Activated naive CD4-positive, alpha-beta T cell treated with anti-CD3 and anti-CD28 coated beads, Interleukin-2, amount 50 U/mL, for 16 hours (primary cell): ENCODE data around the gene EPHB1.

Experiments
- DNase-seq: peaks from one replicate; pipeline ENCODE4 v3.0.0-alpha.2; 2020

Gene EPHB1

DNA sequence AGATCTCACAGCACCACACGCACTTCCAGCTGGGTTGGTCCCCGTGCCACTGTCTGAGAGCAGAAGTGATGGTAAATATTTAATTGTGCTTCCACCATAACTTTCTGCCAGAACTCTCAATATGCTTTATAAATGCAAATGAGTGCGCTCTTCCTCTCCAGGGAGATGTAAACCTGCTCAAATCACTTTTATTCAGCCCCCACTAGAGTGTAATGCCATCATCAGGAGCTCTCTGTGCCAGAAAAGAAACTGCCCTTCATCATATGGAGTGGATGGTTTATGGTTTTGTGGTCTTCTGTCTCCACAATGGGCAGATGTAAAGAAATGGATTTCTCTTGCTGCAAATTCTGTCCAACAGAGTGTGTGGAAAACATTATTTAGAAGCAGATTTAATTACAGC, 127.0 kb downstream of the EPHB1 start:
- no peak for DNase-seq

- no peak for DNase-seq
Measured at GRCh38 chr3:134922866-134923265, 127.8 kb downstream of the EPHB1 start.

DNA sequence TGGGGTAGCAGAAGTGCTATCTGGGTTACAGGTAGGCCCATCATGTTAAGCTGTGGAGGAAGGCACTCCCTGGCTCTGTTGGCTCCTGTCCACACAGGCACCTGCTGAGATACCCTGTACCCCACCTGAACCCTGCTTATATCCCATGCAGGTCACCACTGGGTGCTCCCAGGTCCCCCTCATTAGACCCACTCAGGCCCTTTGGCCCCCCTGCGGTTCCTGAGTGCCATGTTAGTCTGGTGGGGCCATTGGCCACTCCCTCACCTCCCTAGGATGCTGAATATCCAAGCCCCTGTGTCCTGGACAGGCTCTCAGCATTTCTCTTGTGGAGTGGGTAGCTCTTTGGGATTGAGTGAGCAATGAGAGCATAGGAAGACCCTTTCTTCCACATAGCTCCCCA, 128.2 kb downstream of the EPHB1 start:
- DNase-seq, result no peak

DNA sequence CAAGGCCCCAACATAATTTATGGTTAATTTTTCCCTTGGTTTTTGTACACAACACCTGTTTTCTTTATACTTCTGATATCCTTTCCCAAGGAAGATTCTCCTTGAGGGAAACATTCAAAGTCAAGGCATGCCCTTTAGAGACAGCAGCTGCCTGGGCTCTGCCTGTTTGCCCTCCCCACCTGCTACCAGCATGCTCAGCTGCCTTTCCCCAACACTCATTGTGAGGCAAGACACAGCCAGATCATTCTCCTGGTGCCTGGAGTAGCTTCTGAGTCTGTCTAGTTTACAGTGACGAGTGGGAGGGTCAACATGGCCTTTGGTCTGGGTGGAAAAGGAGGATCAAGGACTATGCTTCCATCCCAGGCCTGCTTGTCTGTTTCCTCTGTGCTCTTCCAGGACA, 132.5 kb downstream of the EPHB1 start:
- no peak for DNase-seq

DNA sequence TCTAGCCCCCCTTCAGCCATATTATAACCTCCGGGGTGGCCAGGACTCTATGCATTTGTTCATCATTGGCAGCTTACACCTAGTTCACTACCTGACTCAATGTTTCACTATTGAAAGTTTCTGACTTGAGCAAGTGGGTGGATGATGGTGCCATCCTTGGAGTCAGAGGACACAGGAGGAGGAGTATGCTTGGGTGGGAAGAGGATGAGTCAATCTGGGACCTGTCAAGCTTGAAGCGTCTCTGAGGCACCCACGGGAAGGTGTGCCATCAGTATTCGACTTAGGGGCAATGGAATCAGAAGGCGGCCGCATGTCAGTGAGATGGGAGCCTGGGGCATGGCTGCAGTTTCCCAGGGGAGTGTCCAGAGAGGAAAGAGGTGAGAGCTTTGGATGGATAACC, 133.3 kb downstream of the EPHB1 start:
- no peak for DNase-seq

DNA sequence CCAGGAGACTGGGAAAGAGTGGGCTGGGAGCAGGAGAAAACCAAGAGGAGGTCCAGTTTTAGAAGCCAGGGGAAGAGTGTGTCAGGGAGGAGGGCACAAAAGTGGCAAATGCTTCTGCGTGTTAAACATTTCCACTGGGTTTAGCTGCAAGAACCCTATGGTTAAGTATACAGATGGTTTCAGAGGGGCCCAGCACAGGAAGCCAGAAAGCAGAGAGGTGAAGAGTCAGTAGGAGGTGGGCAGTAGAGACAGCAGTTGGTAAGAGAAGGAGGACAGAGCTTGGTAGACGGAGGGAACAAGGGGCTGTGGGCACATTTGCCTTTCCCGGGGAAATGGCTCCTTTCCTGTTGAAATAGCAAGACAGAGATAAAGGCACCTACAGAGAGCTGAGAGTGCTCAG, 133.8 kb downstream of the EPHB1 start:
- DNase-seq, result no peak

GRCh38 chr3:134929976-134930375, 134.9 kb downstream of the EPHB1 start:
- no peak for DNase-seq

DNA sequence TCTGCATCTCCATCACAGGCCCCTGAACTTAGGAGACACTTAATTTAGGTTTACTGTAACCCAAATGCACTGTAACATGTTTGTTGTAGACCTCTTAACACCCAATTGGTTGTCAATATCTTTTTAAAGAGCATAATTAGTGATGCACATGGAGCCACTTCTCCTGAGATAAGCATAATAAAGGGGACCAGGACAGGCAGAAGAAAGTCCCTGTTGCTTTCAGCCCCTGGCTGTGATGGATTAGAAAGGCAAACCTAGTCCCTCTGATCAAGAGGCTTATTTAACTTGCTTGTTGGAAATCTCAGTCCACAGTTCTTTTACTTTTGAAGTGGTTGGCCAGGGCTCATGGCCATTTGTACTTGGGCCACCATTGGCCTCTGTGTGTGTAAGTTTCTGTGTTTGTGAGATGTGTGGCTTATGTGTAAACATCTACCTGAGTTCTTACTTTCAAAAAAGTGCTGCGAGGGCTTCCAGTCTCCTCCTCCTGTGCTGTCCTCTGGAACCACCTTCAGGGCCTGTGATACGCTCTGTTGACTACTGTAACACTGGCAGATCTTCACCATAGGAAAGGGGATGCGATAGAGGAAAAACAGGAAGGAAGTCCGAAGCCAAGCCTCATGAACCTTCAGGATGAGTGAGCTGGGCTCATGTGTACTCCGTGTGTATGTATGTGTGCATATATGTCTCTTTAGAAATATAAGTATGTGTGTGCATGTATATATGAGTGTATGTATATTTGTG, 136.2 kb downstream of the EPHB1 start:
- DNase-seq, result no peak

DNA sequence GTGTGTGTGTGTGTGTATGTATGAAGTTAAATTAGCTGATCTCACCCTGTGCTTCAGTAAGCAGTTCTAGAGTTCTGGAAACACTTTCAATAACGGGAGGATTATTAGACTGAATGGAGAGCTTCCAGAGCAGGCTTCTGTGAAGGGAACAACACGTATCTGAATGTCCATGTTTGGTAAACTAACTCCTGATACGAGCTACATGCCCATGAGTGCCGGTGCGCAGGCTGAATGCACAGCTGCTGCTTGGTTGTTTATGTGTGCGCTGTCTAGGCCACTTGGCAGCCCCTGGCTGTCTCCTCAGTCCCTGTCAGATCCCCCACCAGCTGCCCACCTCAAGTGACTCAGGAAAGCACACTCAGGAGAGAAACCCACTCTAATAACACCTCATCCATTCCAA, 137.0 kb downstream of the EPHB1 start:
- no peak for DNase-seq

GRCh38 chr3:134933997-134934396, 138.9 kb downstream of the EPHB1 start:
- DNase-seq, result no peak

- DNase-seq, result no peak
Measured at GRCh38 chr3:134934933-134935332, 139.9 kb downstream of the EPHB1 start.

- no peak for DNase-seq
Measured at GRCh38 chr3:134937256-134938028, 142.4 kb downstream of the EPHB1 start.

DNA sequence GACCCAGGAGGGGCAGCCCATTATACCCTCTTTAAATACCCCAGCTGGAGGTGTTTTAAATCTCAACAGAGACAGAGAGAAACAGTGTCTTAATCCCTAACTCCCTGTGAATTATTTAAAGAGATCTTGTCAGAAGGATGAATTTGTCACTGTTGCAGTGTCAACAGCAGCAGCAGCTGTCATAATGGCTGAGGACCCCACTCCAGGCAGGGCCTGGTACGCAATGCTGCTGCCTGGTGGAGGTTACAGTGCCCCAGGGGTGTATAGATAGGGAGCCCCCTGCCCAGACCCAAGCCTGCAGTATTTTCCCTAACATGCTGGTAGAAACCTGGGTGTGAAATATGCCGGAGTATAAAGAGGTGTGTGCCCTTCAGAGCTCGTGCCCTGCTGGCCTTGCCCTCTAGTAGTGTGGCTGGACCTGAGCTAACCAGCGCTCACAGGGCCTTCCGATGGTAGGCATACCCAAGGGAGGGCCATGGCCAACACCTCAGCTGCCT, 143.0 kb downstream of the EPHB1 start:
- no peak for DNase-seq

- DNase-seq, result no peak
Measured at GRCh38 chr3:134939978-134940377, 144.9 kb downstream of the EPHB1 start.

GRCh38 chr3:134941820-134942219, 146.8 kb downstream of the EPHB1 start:
- no peak for DNase-seq

- no peak for DNase-seq
Measured at GRCh38 chr3:134944429-134944828, 149.4 kb downstream of the EPHB1 start.

DNA sequence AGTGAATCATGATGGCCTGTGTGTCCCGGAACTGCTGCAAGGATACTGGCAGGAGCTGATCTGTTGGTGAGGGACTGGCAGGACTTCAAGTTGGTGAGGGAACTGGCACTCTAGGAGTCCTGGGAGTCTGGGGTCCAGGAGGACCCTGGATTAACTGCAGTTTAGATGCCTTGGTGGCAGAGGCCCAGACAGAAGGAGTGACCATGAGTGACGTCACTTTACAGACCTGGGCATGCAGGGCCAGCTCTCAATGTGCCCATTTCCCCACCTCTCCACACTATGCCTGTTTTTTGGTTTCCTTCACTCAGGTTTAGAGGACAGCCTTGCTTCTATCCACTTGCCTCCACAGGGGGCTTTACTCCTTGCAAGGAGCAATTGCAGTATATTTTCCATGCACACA, 154.1 kb downstream of the EPHB1 start:
- no peak for DNase-seq

- DNase-seq, result no peak
Measured at GRCh38 chr3:134952371-134952770, 157.3 kb downstream of the EPHB1 start.

DNA sequence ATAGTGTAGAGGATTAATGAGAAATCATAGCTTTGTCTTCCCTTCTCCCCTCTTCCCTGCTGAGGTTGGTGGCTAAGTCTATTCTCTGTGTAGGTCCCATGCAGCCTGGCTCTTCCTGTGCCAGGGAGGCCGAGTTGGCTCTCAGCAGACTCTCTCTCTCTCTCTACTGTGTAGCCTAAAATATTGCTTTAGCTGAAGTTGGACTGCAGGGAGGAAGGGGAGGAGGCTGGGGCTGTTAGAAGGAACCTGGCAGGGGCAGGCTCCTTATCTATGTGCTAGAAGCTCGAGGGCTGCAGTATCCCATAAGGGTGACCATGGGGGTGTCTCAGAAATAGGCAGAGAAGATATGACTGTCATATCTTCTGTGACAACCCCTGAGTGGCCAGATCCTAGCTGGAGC, 160.8 kb downstream of the EPHB1 start:
- no peak for DNase-seq

DNA sequence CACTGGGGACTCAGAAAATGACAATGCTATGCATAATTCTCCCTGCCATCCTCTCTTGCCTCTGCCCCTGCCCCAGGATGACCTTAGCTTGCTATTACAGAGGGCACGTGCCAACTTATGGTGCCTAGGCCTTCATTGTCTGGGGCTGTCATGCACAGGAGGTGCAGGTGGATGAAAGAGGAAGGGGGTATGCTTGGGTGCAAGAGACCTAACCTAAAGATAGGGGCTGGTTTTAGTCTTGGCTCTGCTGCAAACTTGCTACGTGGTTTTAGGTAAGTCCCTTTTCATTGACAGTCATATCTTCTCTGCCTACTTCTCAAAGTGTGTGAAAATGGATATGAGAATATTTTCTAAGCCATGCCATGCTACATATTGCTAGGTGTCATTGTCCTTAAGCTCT, 161.3 kb downstream of the EPHB1 start:
- no peak for DNase-seq

GRCh38 chr3:134956844-134957243, 161.8 kb downstream of the EPHB1 start:
- no peak for DNase-seq

DNA sequence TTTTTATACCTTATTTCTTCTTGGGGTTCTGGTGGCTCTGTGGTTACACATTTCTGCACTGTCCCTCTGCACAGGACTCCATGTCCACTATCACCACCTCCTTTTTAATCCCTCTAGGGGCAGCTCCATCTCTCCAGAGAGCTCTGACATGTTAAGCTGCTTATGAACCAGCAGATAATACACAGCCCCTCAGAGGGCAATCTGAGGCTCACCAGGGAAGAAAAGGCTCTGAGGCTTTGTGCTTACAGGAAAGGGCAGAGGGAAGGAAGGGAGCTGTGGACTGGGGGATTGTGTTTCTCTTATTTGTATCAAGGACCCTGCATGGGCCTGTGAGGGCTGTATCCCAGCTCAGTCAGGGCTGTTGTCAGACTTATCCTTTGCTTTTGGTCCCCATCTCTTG, 164.5 kb downstream of the EPHB1 start:
- no peak for DNase-seq

DNA sequence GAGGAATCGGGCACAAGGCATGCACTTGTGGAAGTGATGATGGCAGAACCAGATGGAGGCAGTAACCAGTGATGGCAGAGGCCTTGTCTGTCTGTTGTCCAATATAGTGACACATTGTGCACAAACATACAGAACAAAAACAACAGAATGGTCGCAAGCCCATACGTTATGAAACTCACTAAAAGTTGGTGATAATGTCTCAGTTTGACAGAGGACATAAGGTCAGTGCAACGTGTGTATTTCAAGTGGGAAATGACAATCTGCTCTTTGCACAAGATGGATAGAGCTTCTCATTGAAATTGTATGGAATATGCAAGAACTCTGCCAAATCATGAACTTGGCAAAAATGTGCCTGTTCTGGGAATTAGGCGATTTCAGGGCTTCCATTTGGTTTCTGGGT, 169.2 kb downstream of the EPHB1 start:
- no peak for DNase-seq

DNA sequence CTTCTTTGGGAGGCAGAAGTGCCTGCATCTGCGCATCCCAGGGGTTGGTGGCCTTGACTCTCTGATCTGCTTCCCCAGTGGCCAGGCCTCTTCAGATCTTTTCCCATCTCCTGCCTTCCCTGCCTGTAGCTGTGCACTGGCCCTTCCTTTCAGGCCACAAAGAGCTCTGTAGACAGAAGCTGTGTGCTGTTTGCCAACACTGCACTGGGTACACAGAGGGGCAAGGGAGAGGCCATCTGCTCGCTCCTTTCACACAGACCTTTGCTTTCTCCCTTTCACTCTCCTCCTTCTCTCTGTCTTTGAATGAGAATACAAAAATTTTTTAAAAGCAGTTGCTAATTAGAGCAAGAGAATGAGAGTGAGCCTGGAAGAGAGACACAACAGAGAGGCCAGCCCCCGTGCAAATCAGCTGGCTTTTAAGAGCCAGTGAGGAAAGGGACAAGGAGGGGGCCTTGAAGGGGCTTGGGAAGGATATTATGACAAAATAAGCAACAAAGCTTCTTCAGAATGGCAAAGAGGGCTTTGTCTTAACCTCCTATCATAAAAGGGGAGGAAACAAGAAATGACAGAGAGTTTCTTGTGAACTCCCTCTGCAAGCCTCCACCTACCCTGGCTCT, 170.9 kb downstream of the EPHB1 start:
- no peak for DNase-seq
